ENCODE results near the gene KLHL22.

The KLHL22 gene

GRCh38 chr22:20465759-20466077 lies 29.9 kb downstream of the KLHL22 start:
- TF ChIP-seq, protein P1, sequence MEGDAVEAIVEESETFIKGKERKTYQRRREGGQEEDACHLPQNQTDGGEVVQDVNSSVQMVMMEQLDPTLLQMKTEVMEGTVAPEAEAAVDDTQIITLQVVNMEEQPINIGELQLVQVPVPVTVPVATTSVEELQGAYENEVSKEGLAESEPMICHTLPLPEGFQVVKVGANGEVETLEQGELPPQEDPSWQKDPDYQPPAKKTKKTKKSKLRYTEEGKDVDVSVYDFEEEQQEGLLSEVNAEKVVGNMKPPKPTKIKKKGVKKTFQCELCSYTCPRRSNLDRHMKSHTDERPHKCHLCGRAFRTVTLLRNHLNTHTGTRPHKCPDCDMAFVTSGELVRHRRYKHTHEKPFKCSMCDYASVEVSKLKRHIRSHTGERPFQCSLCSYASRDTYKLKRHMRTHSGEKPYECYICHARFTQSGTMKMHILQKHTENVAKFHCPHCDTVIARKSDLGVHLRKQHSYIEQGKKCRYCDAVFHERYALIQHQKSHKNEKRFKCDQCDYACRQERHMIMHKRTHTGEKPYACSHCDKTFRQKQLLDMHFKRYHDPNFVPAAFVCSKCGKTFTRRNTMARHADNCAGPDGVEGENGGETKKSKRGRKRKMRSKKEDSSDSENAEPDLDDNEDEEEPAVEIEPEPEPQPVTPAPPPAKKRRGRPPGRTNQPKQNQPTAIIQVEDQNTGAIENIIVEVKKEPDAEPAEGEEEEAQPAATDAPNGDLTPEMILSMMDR (IDR thresholded peaks at IDR 0.05; ENCODE audit: poor library complexity, severe bottlenecking): no peak
- Histone ChIP-seq H3K4me3 (ENCODE audit: severe bottlenecking) (no peak overlapping the region), H3K36me3 (ENCODE audit: low read depth) (peaks cover 2% of the 10 kb centered on the region), H3K4me1 (ENCODE audit: insufficient read depth, poor library complexity, severe bottlenecking) (no peaks in the 10 kb centered on the region), H3K27ac (ENCODE audit: poor library complexity, severe bottlenecking) (no peak overlapping the region), H3K27me3 (ENCODE audit: insufficient read depth, poor library complexity, severe bottlenecking) (no peaks in the 10 kb centered on the region), H3K9me3 (ENCODE audit: severe bottlenecking) (no peaks in the 10 kb centered on the region)
- DNase-seq (ENCODE audit: low spot score) (no peak), ATAC-seq (ENCODE audit: low read depth) (no peak)

DNA sequence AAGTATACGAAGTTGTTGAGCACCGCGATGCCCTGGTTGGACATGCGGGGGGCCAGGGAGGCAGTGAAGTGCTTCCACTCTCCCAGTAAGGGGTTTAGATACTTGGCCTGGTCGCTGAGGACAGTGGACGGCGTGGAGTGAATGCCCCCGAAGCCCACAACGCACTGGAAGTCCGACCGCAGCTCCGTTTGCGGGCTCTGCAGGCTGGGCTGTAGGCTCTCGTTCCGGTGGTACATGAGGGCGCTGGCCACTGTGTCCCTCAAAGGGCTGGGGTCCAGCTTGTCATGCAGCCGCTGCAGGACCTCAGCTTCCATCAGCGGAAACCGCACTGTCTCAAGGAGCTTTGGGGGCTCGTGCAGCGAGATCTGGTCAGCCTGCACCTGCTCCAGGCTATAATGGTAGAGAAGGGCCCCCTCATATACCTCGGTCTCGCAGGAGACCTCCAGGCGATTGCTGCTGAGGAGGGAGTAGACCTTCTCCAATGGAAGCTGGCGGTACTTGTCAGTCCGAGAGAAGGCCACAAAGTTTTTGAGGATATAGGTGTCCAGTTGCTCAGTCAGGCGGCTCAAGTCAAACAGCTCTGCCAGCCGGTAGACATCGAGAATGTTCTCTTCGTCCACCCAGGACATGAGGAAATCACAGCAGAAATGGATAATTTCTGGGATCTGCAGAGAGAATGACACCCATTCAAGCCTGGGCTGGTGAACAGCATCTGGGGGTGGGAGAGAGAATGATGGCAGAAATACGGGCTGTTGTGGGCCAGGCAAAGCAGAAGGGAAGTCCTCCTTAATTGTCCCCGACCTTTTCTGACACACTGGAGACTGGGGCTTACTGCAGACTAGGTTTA lies 30.5 kb downstream of the KLHL22 start:
- no peak for DNase-seq (ENCODE audit: low spot score)
- Histone ChIP-seq H3K27ac (ENCODE audit: poor library complexity, severe bottlenecking) (no peak overlapping the region), H3K4me1 (ENCODE audit: insufficient read depth, poor library complexity, severe bottlenecking) (no peaks in the 10 kb centered on the region), H3K36me3 (ENCODE audit: low read depth) (peaks cover 3% of the 10 kb centered on the region), H3K4me3 (ENCODE audit: severe bottlenecking) (no peak overlapping the region), H3K27me3 (ENCODE audit: insufficient read depth, poor library complexity, severe bottlenecking) (no peaks in the 10 kb centered on the region), H3K9me3 (ENCODE audit: severe bottlenecking) (no peaks in the 10 kb centered on the region)
- TF ChIP-seq, protein P1 (IDR thresholded peaks at IDR 0.05; ENCODE audit: poor library complexity, severe bottlenecking): no peak
- ATAC-seq (ENCODE audit: low read depth): no peak

GRCh38 chr22:20464096-20464614 lies 31.4 kb downstream of the KLHL22 start:
- ATAC-seq (ENCODE audit: low read depth): no peak
- no peak overlapping the region for H3K4me3 ChIP-seq (ENCODE audit: severe bottlenecking)
- DNase-seq (ENCODE audit: low spot score): no peak
- H3K27me3 ChIP-seq (ENCODE audit: insufficient read depth, poor library complexity, severe bottlenecking): no peaks in the 10 kb centered on the region
- peaks cover 3% of the 10 kb centered on the region for H3K36me3 ChIP-seq (ENCODE audit: low read depth)
- H3K27ac ChIP-seq (ENCODE audit: poor library complexity, severe bottlenecking): no peak overlapping the region
- H3K9me3 ChIP-seq (ENCODE audit: severe bottlenecking): no peaks in the 10 kb centered on the region
- no peaks in the 10 kb centered on the region for H3K4me1 ChIP-seq (ENCODE audit: insufficient read depth, poor library complexity, severe bottlenecking)
- TF ChIP-seq, protein P1 (IDR thresholded peaks at IDR 0.05; ENCODE audit: poor library complexity, severe bottlenecking): no peak

- Histone ChIP-seq H3K4me3 (ENCODE audit: severe bottlenecking) (no peak overlapping the region), H3K27ac (ENCODE audit: poor library complexity, severe bottlenecking) (no peak overlapping the region), H3K36me3 (ENCODE audit: low read depth) (peaks cover 3% of the 10 kb centered on the region), H3K9me3 (ENCODE audit: severe bottlenecking) (no peaks in the 10 kb centered on the region), H3K27me3 (ENCODE audit: insufficient read depth, poor library complexity, severe bottlenecking) (no peaks in the 10 kb centered on the region), H3K4me1 (ENCODE audit: insufficient read depth, poor library complexity, severe bottlenecking) (no peaks in the 10 kb centered on the region)
- TF ChIP-seq, protein P1 (IDR thresholded peaks at IDR 0.05; ENCODE audit: poor library complexity, severe bottlenecking): no peak
- DNase-seq (ENCODE audit: low spot score) (no peak), ATAC-seq (ENCODE audit: low read depth) (no peak)
These were observed 32.1 kb downstream of the KLHL22 start for GRCh38 chr22:20463324-20464095.

Data from RWPE2 (cell line).